Choroid plexus epithelial cell (primary cell): Measurements from ENCODE around the gene HDLBP.

Experiments used
- DNase-seq: peaks from one replicate; pipeline ENCODE4 v3.0.0-alpha.2; 2010; ENCODE audit warnings: low read depth
- H3K4me3 ChIP-seq: 2 replicates; pipeline ENCODE4 v1.5.1; 2011; ENCODE audit warnings: low read depth, mild to moderate bottlenecking, control low read depth, low read length, moderate library complexity
- CTCF ChIP-seq: conservative IDR thresholded peaks from 2 replicates; pipeline ENCODE4 v1.5.1; 2011; ENCODE audit warnings: low read depth, mild to moderate bottlenecking, control low read depth, inconsistent platforms, low read length, moderate library complexity

Gene HDLBP

DNA sequence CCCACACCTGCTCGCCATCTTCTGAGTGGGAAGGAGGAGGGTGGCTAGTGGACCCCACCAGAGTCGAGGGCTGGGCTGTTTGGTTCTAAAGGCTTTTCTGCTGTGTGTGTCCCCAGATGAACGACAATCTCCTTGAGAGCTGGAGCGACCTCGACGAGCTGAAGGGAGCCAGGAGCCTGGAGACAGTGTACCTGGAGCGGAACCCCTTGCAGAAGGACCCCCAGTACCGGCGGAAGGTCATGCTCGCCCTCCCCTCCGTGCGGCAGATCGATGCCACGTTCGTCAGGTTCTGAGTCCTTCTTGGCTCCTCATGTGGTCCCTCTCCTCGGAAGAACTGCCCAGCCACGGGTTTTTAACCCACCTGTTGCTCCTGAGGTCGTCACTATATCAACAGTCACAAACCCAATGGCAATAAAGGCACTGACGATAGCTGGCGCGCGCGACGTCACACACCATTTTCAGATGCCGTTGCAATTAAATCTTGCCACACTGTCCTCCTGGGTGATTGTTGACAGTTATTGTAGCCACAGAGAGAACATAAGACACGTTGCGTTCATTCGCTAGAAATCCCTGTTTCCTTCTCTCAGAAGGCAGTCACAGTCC is 132.8 kb downstream of the HDLBP start:
- DNase-seq: no peak
- H3K4me3 ChIP-seq: no peak overlapping the region
- no peak for TF ChIP-seq CTCF

GRCh38 chr2:241182126-241182525 is 133.3 kb downstream of the HDLBP start:
- no peak for DNase-seq
- H3K4me3 ChIP-seq: no peak overlapping the region
- no peak for TF ChIP-seq CTCF

- DNase-seq: no peak
- H3K4me3 ChIP-seq: no peak overlapping the region
- no peak for TF ChIP-seq CTCF
These were observed 135.0 kb downstream of the HDLBP start for GRCh38 chr2:241180495-241180894.

GRCh38 chr2:241179899-241180298 is 135.6 kb downstream of the HDLBP start:
- no peak for DNase-seq
- no peak for TF ChIP-seq CTCF
- H3K4me3 ChIP-seq: no peak overlapping the region

DNA sequence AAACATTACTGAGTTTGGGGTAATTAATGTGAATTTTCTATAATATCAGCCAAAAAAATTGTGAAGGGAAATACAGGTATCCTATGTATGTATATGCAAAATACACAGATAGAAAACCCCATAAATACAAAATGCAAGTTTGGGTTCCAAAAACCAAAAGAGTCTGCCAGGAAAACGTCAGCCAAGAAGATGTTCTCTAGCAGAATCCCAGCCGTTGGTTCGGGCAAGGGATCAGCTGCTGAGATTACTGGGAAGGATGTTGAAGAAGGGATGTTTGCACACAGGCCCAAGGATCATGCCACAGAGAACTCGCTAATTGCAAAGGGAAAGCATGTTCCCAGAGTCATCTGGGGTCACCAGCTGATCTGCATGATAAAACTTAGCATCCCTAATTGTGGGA is 136.5 kb downstream of the HDLBP start:
- no peak for DNase-seq
- no peak overlapping the region for H3K4me3 ChIP-seq

DNA sequence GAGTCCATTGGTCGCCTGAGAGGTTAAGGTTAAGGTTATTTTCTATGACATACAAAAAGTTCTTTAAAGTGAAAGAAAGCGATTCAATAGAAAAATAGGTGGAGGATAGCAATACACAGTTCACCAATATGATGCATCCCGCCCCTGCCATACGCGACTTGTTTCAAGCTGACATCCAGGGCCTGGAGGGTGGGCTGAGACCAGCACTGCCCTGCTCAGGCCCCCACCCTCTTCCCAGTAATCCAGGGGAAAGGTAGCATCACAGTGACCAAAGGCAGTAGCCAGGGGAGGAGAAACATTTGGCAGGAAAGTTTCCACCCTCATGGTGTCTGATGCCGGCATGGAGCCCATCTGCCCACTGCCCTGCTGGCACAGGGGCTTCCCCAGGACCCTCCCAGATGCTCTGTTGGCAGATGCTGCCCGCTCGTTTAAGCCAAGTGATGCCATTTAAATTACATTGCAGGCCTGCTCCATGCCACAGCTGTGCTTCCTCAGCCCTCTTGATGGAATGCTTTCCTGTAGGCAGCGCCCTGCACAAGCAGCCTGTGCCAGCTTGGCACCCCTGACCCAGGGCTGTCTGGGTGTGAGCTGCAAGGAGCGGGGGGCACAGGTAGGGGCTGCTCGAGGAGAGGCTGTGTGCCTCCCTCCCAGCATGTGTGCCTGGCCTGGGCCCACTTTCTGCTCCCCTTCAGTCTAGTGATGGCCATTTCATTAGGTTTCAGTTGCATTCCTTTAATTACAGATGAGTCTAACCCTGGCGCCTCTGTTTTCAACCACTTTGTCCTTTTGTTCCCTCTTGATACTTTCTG is 137.7 kb downstream of the HDLBP start:
- no peak overlapping the region for H3K4me3 ChIP-seq
- DNase-seq: no peak
- no peak for TF ChIP-seq CTCF

More for the DNA sequence above, 136.5 kb downstream of the HDLBP start:
- TF ChIP-seq CTCF: no peak
